Stimulated activated CD4-positive, alpha-beta T cell treated with anti-CD3 and anti-CD28 coated beads, Interleukin-1b, Interleukin-23, amount 100 ng/mL, for 4 hours (primary cell): ENCODE measurements around the gene ZNF425.
"Not testable (repeated sequence)": the region's sequence is repeated elsewhere in the genome, so short reads cannot be mapped to it uniquely, and the experiment has no call there.

ENCODE experiments used
- DNase-seq, 2 donors: peaks; one replicate each; pipeline ENCODE4 v3.0.0-alpha.2; 2020; ENCODE audit warnings: low read depth in 2 of 2

Gene ZNF425

GRCh38 chr7:149133028-149133710 is 7.0 kb upstream of the ZNF425 start:
- DNase-seq: no peak

GRCh38 chr7:149130572-149131198 is 4.6 kb upstream of the ZNF425 start:
- no peak for DNase-seq

GRCh38 chr7:149126662-149127266 is 640 bp upstream of the ZNF425 start:
- peak; percentile 53 to 68 for DNase-seq

- no peak for DNase-seq
Observed at GRCh38 chr7:149125189-149125862, 798 bp downstream of the ZNF425 start.

GRCh38 chr7:149109969-149110368 is 16.2 kb downstream of the ZNF425 start:
- no peak for DNase-seq

GRCh38 chr7:149104749-149105148 is 21.4 kb downstream of the ZNF425 start:
- no peak for DNase-seq

- no peak for DNase-seq
Observed at GRCh38 chr7:149104214-149104613, 21.9 kb downstream of the ZNF425 start.

GRCh38 chr7:149103424-149103823 is 22.7 kb downstream of the ZNF425 start:
- DNase-seq: no peak

- DNase-seq: no peak
Observed at GRCh38 chr7:149102666-149103065, 23.5 kb downstream of the ZNF425 start.

- no peak for DNase-seq
Observed at GRCh38 chr7:149100821-149101220, 25.3 kb downstream of the ZNF425 start.

GRCh38 chr7:149099058-149099457 is 27.1 kb downstream of the ZNF425 start:
- no peak for DNase-seq

- no peak for DNase-seq
Observed at GRCh38 chr7:149097088-149097487, 29.0 kb downstream of the ZNF425 start.

- DNase-seq: no peak
Observed at GRCh38 chr7:149093228-149093627, 32.9 kb downstream of the ZNF425 start.

GRCh38 chr7:149092244-149092643 is 33.9 kb downstream of the ZNF425 start:
- DNase-seq: not testable (repeated sequence)

- peak; percentile 94 to 96 for DNase-seq
Observed at GRCh38 chr7:149090397-149091195, 35.5 kb downstream of the ZNF425 start, which contains the start of gene ZNF786. ZNF786 (minus strand) TSS chr7:149090718; CDS start chr7:149090640, 78 bp downstream.

- DNase-seq: no peak
Observed at GRCh38 chr7:149087376-149087775, 38.7 kb downstream of the ZNF425 start.

- no peak for DNase-seq
Observed at GRCh38 chr7:149085866-149086265, 40.3 kb downstream of the ZNF425 start.

GRCh38 chr7:149084407-149084806 is 41.7 kb downstream of the ZNF425 start:
- DNase-seq: no peak

GRCh38 chr7:149081914-149082313 is 44.2 kb downstream of the ZNF425 start:
- no peak for DNase-seq

GRCh38 chr7:149077594-149077993 is 48.5 kb downstream of the ZNF425 start:
- no peak for DNase-seq

- DNase-seq: no peak
Observed at GRCh38 chr7:149075286-149075685, 50.8 kb downstream of the ZNF425 start.
